Stimulated activated CD8-positive, alpha-beta memory T cell treated with anti-CD3 and anti-CD28 coated beads, Interleukin-7, amount 100 ng/mL, for 48 hours (primary cell): Measurements from ENCODE around the gene PIK3C2B.

ENCODE experiments used
- DNase-seq, 2 donors: peaks; one replicate each; pipeline ENCODE4 v3.0.0-alpha.2; 2020; ENCODE audit warnings: low read depth in 1 of 2; ENCODE audit errors: extremely low read depth in 1 of 2

PIK3C2B gene

GRCh38 chr1:204463125-204464060 is 31.2 kb downstream of the PIK3C2B start:
- no peak for DNase-seq

DNA sequence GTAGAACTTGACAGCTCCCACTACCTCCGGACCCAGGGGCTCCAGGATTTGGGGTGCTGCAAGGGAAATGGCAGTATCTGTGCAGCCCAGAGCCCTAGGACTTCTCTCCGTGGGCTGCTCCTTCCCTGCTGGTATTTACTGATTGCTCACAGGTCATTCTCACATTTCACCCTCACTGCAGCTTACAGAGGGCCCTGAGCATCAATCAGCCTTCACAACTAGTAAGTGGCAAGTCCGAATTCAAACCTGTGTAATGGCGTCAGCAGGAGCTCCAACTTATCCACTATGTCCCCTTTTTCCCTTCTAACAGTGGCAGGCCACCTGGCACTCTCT is 32.4 kb downstream of the PIK3C2B start:
- no peak for DNase-seq

GRCh38 chr1:204461331-204462228 is 33.0 kb downstream of the PIK3C2B start:
- DNase-seq, result peak in 1 of 2 donors; percentile 20

- no peak for DNase-seq
Measured at GRCh38 chr1:204460346-204460745, 34.3 kb downstream of the PIK3C2B start.

DNA sequence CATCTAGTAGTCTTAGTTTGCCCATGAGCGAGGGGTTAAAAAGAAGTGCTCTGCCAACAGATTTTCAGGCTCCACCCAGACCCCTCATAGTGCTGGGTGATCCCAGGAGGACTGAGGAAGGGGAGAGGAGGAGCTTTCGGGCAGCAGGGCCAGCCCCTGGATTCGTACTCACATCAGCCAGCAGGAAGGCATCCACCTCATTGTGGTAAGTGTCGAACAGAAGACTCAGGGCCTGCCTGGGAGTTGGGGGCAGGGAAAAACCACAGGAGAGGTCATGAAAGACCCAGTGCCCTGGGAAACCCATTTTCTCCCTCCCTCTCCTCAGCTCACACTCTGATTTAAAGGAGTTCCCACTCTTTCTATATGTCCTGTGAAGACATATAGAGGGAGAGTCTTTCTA is 34.9 kb downstream of the PIK3C2B start:
- DNase-seq, result no peak

GRCh38 chr1:204457666-204458065 is 36.9 kb downstream of the PIK3C2B start:
- DNase-seq, result no peak

DNA sequence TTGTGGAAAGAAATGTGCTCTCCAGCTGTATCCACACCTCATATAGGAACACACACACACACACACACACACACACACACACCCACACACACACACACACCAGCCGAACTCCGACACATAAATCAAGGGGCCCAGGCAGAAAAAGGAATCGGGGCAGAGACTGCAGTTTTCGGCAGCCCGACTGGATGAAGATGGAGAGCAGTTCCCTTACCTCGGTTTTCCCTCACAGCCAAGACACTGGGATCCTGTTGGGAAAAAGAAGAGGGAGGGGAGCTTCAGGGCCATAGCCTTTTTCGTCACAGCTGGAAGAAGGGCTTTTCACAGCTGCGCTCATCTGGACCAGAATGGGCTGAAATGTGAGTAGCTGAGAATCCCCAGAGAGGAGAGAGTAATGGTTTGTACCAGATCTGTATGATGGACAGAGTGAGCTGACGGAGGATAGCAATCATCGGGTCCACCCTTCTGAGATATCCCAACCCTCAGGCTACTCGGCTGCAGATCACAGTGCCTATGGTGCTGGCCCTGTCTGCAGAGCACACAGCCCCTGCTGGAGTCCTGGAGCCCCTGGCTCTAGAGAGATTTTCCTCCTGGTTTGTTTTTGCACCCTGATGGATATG is 37.7 kb downstream of the PIK3C2B start:
- no peak for DNase-seq

DNA sequence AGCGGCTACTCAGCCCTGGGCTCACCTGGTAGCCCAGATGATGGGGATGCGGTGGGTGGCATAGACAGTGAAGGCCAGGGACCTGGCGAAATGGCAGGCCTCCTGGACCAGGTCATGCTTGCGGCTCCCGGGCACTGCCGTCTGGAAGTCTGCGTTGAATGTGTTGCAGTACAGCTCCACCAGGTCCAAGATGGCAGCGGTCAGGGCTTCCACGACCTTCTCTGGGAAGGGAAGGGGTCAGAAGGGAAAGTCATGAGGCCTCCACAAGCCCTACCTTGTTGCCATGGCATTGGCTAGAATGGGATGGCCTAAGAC is 38.8 kb downstream of the PIK3C2B start:
- no peak for DNase-seq

GRCh38 chr1:204455063-204455830 is 39.4 kb downstream of the PIK3C2B start:
- no peak for DNase-seq

- no peak for DNase-seq
Measured at GRCh38 chr1:204454476-204454875, 40.1 kb downstream of the PIK3C2B start.

GRCh38 chr1:204453141-204453772 is 41.3 kb downstream of the PIK3C2B start:
- DNase-seq, result peak; percentile 43 to 62

DNA sequence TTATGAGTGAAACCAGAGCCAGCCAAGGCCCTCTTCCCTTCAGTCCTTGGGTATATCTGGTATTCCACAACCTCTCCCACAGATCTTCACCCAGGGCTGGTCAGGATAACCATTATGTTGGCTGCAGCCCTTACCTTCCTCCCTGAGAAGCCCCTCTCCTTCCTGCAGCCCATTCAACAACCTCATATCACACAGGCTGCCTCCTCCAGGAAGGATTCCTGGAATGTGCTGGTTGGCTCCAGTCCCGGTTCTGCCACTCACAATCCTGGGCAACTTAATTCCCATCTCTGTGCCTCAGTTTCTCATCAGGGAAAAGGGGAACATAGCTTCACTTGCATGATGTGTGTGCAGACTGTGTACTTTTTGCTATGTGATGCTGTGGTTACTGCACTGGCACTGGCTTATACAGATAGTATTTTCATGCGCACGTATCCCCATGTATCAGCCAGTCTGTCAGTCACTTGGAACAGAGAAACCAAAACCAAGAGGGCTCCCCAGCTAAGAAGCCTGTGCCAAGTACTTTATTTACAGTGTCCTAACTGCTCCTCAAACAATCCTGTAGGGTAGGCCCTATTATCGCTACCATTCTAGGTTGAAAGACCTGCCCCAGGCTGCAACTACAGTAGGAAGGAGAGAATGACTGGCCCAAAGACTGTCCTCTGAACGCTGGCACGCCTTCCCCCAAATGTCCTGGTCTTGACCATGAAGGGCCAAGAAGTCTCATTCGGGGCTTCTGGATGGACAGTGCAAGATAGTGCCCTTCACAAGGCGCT is 43.1 kb downstream of the PIK3C2B start:
- no peak for DNase-seq

DNA sequence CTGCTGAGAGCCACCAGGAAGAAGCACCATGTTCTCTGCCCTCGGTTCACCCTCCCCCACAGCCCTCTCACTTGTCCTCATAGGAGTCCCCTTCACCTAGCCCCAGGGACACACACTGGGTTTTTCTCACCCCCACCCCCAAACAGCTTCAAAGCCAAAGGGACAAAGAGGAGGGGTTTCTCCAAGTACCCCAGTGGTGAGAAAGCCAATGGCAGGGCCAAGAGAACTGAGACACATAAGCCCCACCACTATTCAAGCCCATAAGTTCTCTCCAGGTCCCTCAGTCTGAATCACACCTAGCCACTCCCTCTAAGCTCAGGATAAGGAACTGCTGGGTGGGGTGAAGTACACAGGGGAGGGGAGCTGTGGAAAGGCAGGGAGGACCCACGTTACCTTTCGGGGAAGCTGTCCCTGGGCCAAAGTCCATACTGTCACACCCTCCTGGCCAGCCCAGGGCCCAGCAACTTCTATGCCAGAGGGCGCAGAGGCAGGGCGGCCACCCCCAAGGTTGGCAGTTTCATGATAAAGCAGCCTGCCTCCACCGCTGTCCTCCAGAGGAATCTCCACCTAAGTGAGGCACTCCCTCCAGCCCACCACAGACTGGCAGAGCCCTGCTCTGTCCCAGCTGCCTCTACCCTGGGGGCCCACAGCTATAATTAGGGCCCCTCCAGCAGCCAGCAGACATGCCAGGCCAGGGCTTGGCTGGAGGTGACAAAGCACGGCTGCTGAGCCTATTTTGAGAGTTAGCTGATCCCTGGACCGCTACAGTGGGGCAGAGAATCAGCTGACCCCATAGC is 43.9 kb downstream of the PIK3C2B start:
- no peak for DNase-seq

DNA sequence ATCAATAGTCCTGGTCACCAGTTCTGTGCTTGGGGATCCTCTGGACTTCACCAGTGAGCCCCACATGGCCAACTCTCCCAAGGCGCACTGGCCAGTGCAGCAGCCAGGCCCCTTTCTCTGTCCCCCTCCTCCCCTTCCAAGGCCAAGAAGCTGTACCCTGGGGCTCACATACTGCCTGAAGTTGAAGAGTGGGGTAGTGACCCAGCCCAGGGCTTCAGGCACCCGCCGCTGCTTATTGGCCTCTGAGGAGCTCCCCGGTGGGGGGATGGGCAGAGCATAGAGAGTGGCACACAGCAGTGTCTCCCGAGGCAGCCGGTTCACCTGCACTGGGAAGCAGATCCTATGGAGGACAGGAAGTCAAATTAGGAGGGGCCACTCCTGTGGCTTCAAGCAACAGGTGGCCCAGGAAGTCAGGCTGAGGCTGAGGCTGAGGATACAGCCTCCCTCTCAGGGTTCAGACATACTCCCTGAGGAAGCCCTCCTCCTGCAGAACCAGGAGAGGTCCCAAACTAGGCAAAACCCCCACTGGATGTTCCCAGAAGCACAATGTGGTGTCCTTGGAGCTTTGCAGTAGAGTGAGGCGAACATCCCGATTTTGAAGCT is 44.8 kb downstream of the PIK3C2B start:
- DNase-seq, result no peak

- no peak for DNase-seq
Measured at GRCh38 chr1:204448991-204449677, 45.5 kb downstream of the PIK3C2B start.

DNA sequence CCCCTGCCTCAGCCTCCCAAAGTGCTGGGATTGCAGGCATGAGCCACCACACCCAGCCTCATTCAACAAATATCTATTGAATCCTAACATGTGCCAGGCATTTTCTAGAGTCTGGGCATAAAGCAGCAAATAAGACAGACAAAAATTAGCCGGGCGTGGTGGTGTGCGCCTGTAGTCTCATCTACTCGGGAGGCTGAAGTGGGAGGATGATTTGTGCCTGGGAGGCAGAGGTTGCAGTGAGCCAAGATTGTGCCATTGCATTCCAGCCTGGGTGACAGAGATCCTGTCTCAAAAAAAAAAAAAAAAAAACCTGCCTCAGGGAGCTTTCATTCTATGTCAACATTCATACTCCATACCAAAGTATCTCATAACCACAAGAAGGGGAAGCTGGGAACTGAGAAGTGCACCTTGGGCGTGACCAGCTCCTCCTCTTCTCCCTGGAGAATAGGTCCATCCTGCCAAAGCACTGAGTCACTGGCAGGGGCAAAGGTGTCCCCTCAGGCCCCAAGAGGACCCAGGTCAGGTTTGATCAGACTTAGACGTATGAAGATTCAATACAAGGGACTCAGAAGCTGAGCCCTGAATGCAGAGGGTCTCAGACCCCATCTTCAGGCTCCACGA is 46.2 kb downstream of the PIK3C2B start:
- DNase-seq, result no peak

GRCh38 chr1:204447736-204448135 is 46.9 kb downstream of the PIK3C2B start:
- DNase-seq, result no peak
